AG09319 (cell line): ENCODE results near the gene KIF1B.

ENCODE experiments used
- DNase-seq: peaks from one replicate; pipeline ENCODE4 v3.0.0-alpha.2; 2010; ENCODE audit warnings: low read depth; ENCODE audit errors: extremely low read depth
- CTCF ChIP-seq: IDR thresholded peaks from 2 replicates; pipeline ENCODE4 v1.5.1; 2011; ENCODE audit warnings: low read depth, mild to moderate bottlenecking, inconsistent platforms, low read length, moderate library complexity

Gene KIF1B

GRCh38 chr1:10181154-10181553 is 29.2 kb upstream of the KIF1B start:
- no peak for TF ChIP-seq CTCF
- peak; percentile 57 for DNase-seq

GRCh38 chr1:10185759-10186158 is 24.6 kb upstream of the KIF1B start:
- no peak for TF ChIP-seq CTCF
- DNase-seq, result no peak

- TF ChIP-seq CTCF, result no peak
- DNase-seq, result peak; percentile 83
These were observed 23.9 kb upstream of the KIF1B start for GRCh38 chr1:10186331-10187025.

GRCh38 chr1:10187026-10187334 is 23.4 kb upstream of the KIF1B start:
- TF ChIP-seq CTCF, result no peak
- no peak for DNase-seq

GRCh38 chr1:10188133-10188650 is 22.2 kb upstream of the KIF1B start:
- TF ChIP-seq CTCF, result no peak
- no peak for DNase-seq

GRCh38 chr1:10189659-10190058 is 20.7 kb upstream of the KIF1B start:
- DNase-seq, result no peak
- TF ChIP-seq CTCF, result no peak

GRCh38 chr1:10192263-10192662 is 18.1 kb upstream of the KIF1B start:
- no peak for TF ChIP-seq CTCF
- no peak for DNase-seq
